Gastrocnemius medialis (tissue), 4 donors: ENCODE data around the gene CUL2. TPM values are rescaled to one million over a fixed set of nuclear protein-coding genes. Genes with fewer than 3 reads are reported as not detected.

Source experiments
- ATAC-seq, 2 donors: fragments of 150-250 bp; one replicate each; pipeline ENCODE4 v1.9.1; 2016
- DNase-seq, 2 donors: peaks; one replicate each; pipeline ENCODE4 v3.0.0-alpha.2; 2019
- H3K27ac ChIP-seq, 4 donors: fragments of 200-600 bp; sonication (generic); 1 replicate in 1 of 4; 2 replicates in 3 of 4; pipeline ENCODE4 v1.5.1; 2016 to 2018; ENCODE audit warnings: mild to moderate bottlenecking in 2 of 4, moderate library complexity in 1 of 4
- H3K27me3 ChIP-seq, 3 donors: fragments of 200-600 bp; sonication (generic) in 2 of 3; 1 replicate in 1 of 3; 2 replicates in 2 of 3; pipeline versions ENCODE4 v1.5.1 to v1.6.0; 2016 to 2019; ENCODE audit warnings: mild to moderate bottlenecking in 1 of 3, moderate library complexity in 1 of 3
- H3K36me3 ChIP-seq, 2 donors: fragments of 200-600 bp; sonication (generic) in 1 of 2; one replicate each; pipeline ENCODE4 v1.5.1; 2017 to 2018
- H3K4me1 ChIP-seq, 2 donors: fragments of 200-600 bp; sonication (generic) in 1 of 2; one replicate each; pipeline ENCODE4 v1.5.1; 2016 to 2017; ENCODE audit warnings: mild to moderate bottlenecking in 2 of 2
- H3K4me3 ChIP-seq, 4 donors: fragments of 200-600 bp; sonication (generic) in 3 of 4; 1 replicate in 1 of 4; 2 replicates in 3 of 4; pipeline ENCODE4 v1.5.1; 2016 to 2019; ENCODE audit warnings: mild to moderate bottlenecking in 2 of 4
- H3K9me3 ChIP-seq, 3 donors: fragments of 200-600 bp; sonication (generic) in 2 of 3; 1 replicate in 1 of 3; 2 replicates in 2 of 3; pipeline ENCODE4 v1.5.1; 2016 to 2019
- CTCF ChIP-seq, 5 experiments: fragments of 450-650 bp in 3 of 5; fragments of 200-600 bp in 2 of 5; sonication (generic) in 2 of 5; IDR thresholded peaks in 4 of 5; conservative IDR thresholded peaks in 1 of 5; 1 replicate in 4 of 5; 2 replicates in 1 of 5; pipeline ENCODE4 v1.5.1; 2016 to 2019; ENCODE audit warnings: antibody characterized with exemption in 5 of 5, mild to moderate bottlenecking in 3 of 5, moderate library complexity in 3 of 5
- POLR2A ChIP-seq, 2 donors: fragments of 450-650 bp; IDR thresholded peaks; one replicate each; pipeline ENCODE4 v1.6.1; 2017; ENCODE audit warnings: antibody characterized with exemption in 2 of 2, mild to moderate bottlenecking in 2 of 2, moderate library complexity in 2 of 2
- in situ Hi-C, 4 donors: fragments of 200-750 bp; cut with MboI; loops; one replicate each; pipeline versions ENCODE4 v1.15.0 to v1.8.0; 2017; ENCODE audit warnings: low sequenced_read_pairs in 4 of 4
- intact Hi-C: fragments of 100-400 bp; cut with DNase I; formaldehyde crosslinking; loops from one replicate; pipeline ENCODE4 v1.15.1; 2023; ENCODE audit warnings: low total_unique reads
- total RNA-seq, 4 donors: library from RNA; depleted of rRNA; stranded (reverse); fragments of >200 nt; gene quantifications; one replicate each; pipeline versions ENCODE4 v1.1.0 to v1.2.3, GENCODE V29; 2016

Gene CUL2
- total RNA-seq, 4 donors from 2014 or later: 27.2 to 41.4 (median 34.2) TPM

GRCh38 chr10:35006836-35007235 lies 83.3 kb downstream of the CUL2 start:
- DNase-seq (no peak), ATAC-seq (no peak)
- Histone ChIP-seq H3K4me1 (no peaks in the 10 kb centered on the region), H3K27ac (no peak overlapping the region), H3K27me3 (no peaks in the 10 kb centered on the region), H3K4me3 (no peak overlapping the region), H3K36me3 (peaks cover 0 to 18% of the 10 kb centered on the region in 2 donors), H3K9me3 (no peaks in the 10 kb centered on the region)
- TF ChIP-seq POLR2A (IDR thresholded peaks at IDR 0.05) (no peak), CTCF (IDR thresholded peaks at IDR 0.05 in 4 of 5, conservative IDR thresholded peaks at IDR 0.05 in 1 of 5) (no peak)
- intact Hi-C loops: no loop called here
- in situ Hi-C loops: no loop called here

GRCh38 chr10:35005868-35006267 lies 84.3 kb downstream of the CUL2 start:
- TF ChIP-seq POLR2A (IDR thresholded peaks at IDR 0.05) (no peak), CTCF (IDR thresholded peaks at IDR 0.05 in 4 of 5, conservative IDR thresholded peaks at IDR 0.05 in 1 of 5) (no peak)
- H3K27ac ChIP-seq: no peak overlapping the region
- no peaks in the 10 kb centered on the region for H3K9me3 ChIP-seq
- ATAC-seq (no peak), DNase-seq (no peak)
- intact Hi-C loops (no loop called here), in situ Hi-C loops (no loop called here)
- no peaks in the 10 kb centered on the region for H3K4me1 ChIP-seq
- H3K36me3 ChIP-seq: peaks cover 0 to 11% of the 10 kb centered on the region in 2 donors
- H3K4me3 ChIP-seq: no peak overlapping the region
- no peaks in the 10 kb centered on the region for H3K27me3 ChIP-seq

- Histone ChIP-seq H3K27me3 (no peaks in the 10 kb centered on the region), H3K4me3 (no peak overlapping the region), H3K36me3 (peaks cover 0 to 2% of the 10 kb centered on the region in 2 donors), H3K4me1 (no peaks in the 10 kb centered on the region), H3K9me3 (no peaks in the 10 kb centered on the region), H3K27ac (no peak overlapping the region)
- intact Hi-C loops: no loop called here
- TF ChIP-seq CTCF (IDR thresholded peaks at IDR 0.05 in 4 of 5, conservative IDR thresholded peaks at IDR 0.05 in 1 of 5) (no peak), POLR2A (IDR thresholded peaks at IDR 0.05) (no peak)
- in situ Hi-C loops: no loop called here
- ATAC-seq: no peak
- DNase-seq: no peak
Observed at GRCh38 chr10:35004651-35005050, 85.5 kb downstream of the CUL2 start.

- no peak for ATAC-seq
- Histone ChIP-seq H3K4me3 (no peak overlapping the region), H3K27me3 (no peaks in the 10 kb centered on the region), H3K36me3 (no peaks in the 10 kb centered on the region), H3K27ac (no peak overlapping the region), H3K9me3 (no peaks in the 10 kb centered on the region), H3K4me1 (no peaks in the 10 kb centered on the region)
- in situ Hi-C loops (no loop called here), intact Hi-C loops (no loop called here)
- TF ChIP-seq POLR2A (IDR thresholded peaks at IDR 0.05): no peak
- no peak for DNase-seq
Observed at GRCh38 chr10:35003906-35004305, 86.2 kb downstream of the CUL2 start.

GRCh38 chr10:35000936-35001335 lies 89.2 kb downstream of the CUL2 start:
- DNase-seq (no peak), ATAC-seq (no peak)
- no peaks in the 10 kb centered on the region for H3K27me3 ChIP-seq
- H3K9me3 ChIP-seq: no peaks in the 10 kb centered on the region
- intact Hi-C loops (no loop called here), in situ Hi-C loops (no loop called here)
- no peaks in the 10 kb centered on the region for H3K4me1 ChIP-seq
- no peak overlapping the region for H3K4me3 ChIP-seq
- no peak for TF ChIP-seq POLR2A (IDR thresholded peaks at IDR 0.05)
- no peak for TF ChIP-seq CTCF (IDR thresholded peaks at IDR 0.05 in 4 of 5, conservative IDR thresholded peaks at IDR 0.05 in 1 of 5)
- no peak overlapping the region for H3K27ac ChIP-seq
- no peaks in the 10 kb centered on the region for H3K36me3 ChIP-seq
